AG09309 (cell line): ENCODE data around the gene RUNX2.

Experiments used
- DNase-seq: peaks from one replicate; pipeline ENCODE4 v3.0.0-alpha.2; 2010; ENCODE audit warnings: low read depth
- H3K4me3 ChIP-seq: 2 replicates; pipeline ENCODE4 v1.5.1; 2011; ENCODE audit warnings: mild to moderate bottlenecking, low read depth, low read length, moderate library complexity; ENCODE audit not compliant: control insufficient read depth
- CTCF ChIP-seq: IDR thresholded peaks from 2 replicates; pipeline ENCODE4 v1.5.1; 2011; ENCODE audit warnings: mild to moderate bottlenecking, low read depth, low read length, inconsistent platforms; ENCODE audit not compliant: insufficient read depth, control insufficient read depth; ENCODE audit errors: missing control alignments

Gene RUNX2

GRCh38 chr6:45441851-45442453 lies 113.8 kb downstream of the RUNX2 start:
- no peak for TF ChIP-seq CTCF
- no peak for DNase-seq
- no peak overlapping the region for H3K4me3 ChIP-seq

GRCh38 chr6:45442716-45443115 lies 114.6 kb downstream of the RUNX2 start:
- TF ChIP-seq CTCF, result no peak
- no peak overlapping the region for H3K4me3 ChIP-seq
- no peak for DNase-seq

- no peak for DNase-seq
- H3K4me3 ChIP-seq, result no peak overlapping the region
- no peak for TF ChIP-seq CTCF
These were observed 117.2 kb downstream of the RUNX2 start for GRCh38 chr6:45445364-45445748.

GRCh38 chr6:45445749-45446549 lies 117.8 kb downstream of the RUNX2 start:
- H3K4me3 ChIP-seq, result no peak overlapping the region
- peak; percentile 98 for DNase-seq

GRCh38 chr6:45447005-45447404 lies 118.9 kb downstream of the RUNX2 start:
- no peak for DNase-seq
- H3K4me3 ChIP-seq, result no peak overlapping the region
- no peak for TF ChIP-seq CTCF

More at GRCh38 chr6:45445749-45446549, 117.8 kb downstream of the RUNX2 start:
- TF ChIP-seq CTCF, result no peak

- TF ChIP-seq CTCF, result no peak
- no peak for DNase-seq
- H3K4me3 ChIP-seq, result no peak overlapping the region
These were observed 119.6 kb downstream of the RUNX2 start for GRCh38 chr6:45447716-45448115.
